Hematopoietic multipotent progenitor cell treated with erythropoietin and hydrocortisone succinate and interleukin-3 and kit ligand, for 15 days (in vitro differentiated cells): ENCODE data around the gene SERPINE3.

ENCODE experiments used
- DNase-seq: peaks from one replicate; pipeline ENCODE4 v3.0.0-alpha.2; 2015; ENCODE audit warnings: low spot score

Gene SERPINE3

GRCh38 chr13:51328488-51328887 lies 11.0 kb upstream of the SERPINE3 start:
- DNase-seq: no peak

GRCh38 chr13:51329606-51330005 lies 9.9 kb upstream of the SERPINE3 start:
- no peak for DNase-seq

- no peak for DNase-seq
Measured at GRCh38 chr13:51330791-51331190, 8.7 kb upstream of the SERPINE3 start.

GRCh38 chr13:51331354-51331861 lies 8.1 kb upstream of the SERPINE3 start:
- no peak for DNase-seq

- DNase-seq: no peak
Measured at GRCh38 chr13:51332566-51333361, 6.7 kb upstream of the SERPINE3 start.

- DNase-seq: no peak
Measured at GRCh38 chr13:51333421-51333820, 6.1 kb upstream of the SERPINE3 start.

- no peak for DNase-seq
Measured at GRCh38 chr13:51333826-51334225, 5.7 kb upstream of the SERPINE3 start.

- no peak for DNase-seq
Measured at GRCh38 chr13:51336746-51337145, 2.7 kb upstream of the SERPINE3 start.

- no peak for DNase-seq
Measured at GRCh38 chr13:51339952-51340732, 651 bp downstream of the SERPINE3 start.

GRCh38 chr13:51341232-51341631 lies 1.7 kb downstream of the SERPINE3 start:
- DNase-seq: no peak

- no peak for DNase-seq
Measured at GRCh38 chr13:51341791-51342190, 2.3 kb downstream of the SERPINE3 start.

GRCh38 chr13:51342706-51343105 lies 3.2 kb downstream of the SERPINE3 start:
- no peak for DNase-seq

GRCh38 chr13:51343475-51343874 lies 4.0 kb downstream of the SERPINE3 start:
- DNase-seq: no peak

- no peak for DNase-seq
Measured at GRCh38 chr13:51346397-51346796, 6.9 kb downstream of the SERPINE3 start.

GRCh38 chr13:51347099-51347498 lies 7.6 kb downstream of the SERPINE3 start:
- DNase-seq: no peak

- DNase-seq: no peak
Measured at GRCh38 chr13:51348069-51348967, 8.8 kb downstream of the SERPINE3 start.

GRCh38 chr13:51349016-51349415 lies 9.5 kb downstream of the SERPINE3 start:
- no peak for DNase-seq

GRCh38 chr13:51355217-51355616 lies 15.7 kb downstream of the SERPINE3 start:
- no peak for DNase-seq

GRCh38 chr13:51357928-51358595 lies 18.6 kb downstream of the SERPINE3 start:
- no peak for DNase-seq

GRCh38 chr13:51359352-51359751 lies 19.9 kb downstream of the SERPINE3 start:
- DNase-seq: no peak

- DNase-seq: no peak
Measured at GRCh38 chr13:51360489-51360888, 21.0 kb downstream of the SERPINE3 start.

GRCh38 chr13:51361106-51361505 lies 21.6 kb downstream of the SERPINE3 start:
- DNase-seq: no peak
